HepG2 (cell line): ENCODE measurements around the gene ZNF616. TPM values are rescaled to one million over a fixed set of nuclear protein-coding genes. Genes with fewer than 3 reads are reported as not detected.

Experiments used
- ATAD3A ChIP-seq: sonication (generic); formaldehyde crosslinking; IDR thresholded peaks from 2 replicates; pipeline ENCODE4 v1.4.0; 2020; ENCODE audit warnings: missing genetic modification reagents
- BHLHE40 ChIP-seq: IDR thresholded peaks from 2 replicates; pipeline ENCODE4 v1.6.1; 2011; ENCODE audit warnings: low read length, improper control_type of control experiment
- FOXK1 ChIP-seq: sonication (generic); formaldehyde crosslinking; IDR thresholded peaks from 2 replicates; pipeline ENCODE4 v1.4.0; 2020; ENCODE audit warnings: low read depth, missing genetic modification reagents, borderline replicate concordance
- HES4 ChIP-seq: sonication (generic); formaldehyde crosslinking; IDR thresholded peaks from 2 replicates; pipeline ENCODE4 v1.9.0; 2021; ENCODE audit warnings: mild to moderate bottlenecking, missing genetic modification reagents, borderline replicate concordance
- MEIS2 ChIP-seq: sonication (generic); formaldehyde crosslinking; IDR thresholded peaks from 2 replicates; pipeline ENCODE4 v1.9.0; 2021; ENCODE audit warnings: mild to moderate bottlenecking, missing genetic modification reagents
- MXD4 ChIP-seq: IDR thresholded peaks from 2 replicates; pipeline ENCODE4 v1.6.1; 2016; ENCODE audit warnings: mild to moderate bottlenecking, missing biosample characterization, missing genetic modification reagents
- SMAD3 ChIP-seq: sonication (generic); formaldehyde crosslinking; IDR thresholded peaks from 2 replicates; pipeline ENCODE4 v1.4.0; 2020; ENCODE audit warnings: missing genetic modification reagents
- U2AF1 ChIP-seq: fragments of 200-400 bp; formaldehyde crosslinking; optimal IDR thresholded peaks from 2 replicates; pipeline ENCODE3; 2017; ENCODE audit warnings: mild to moderate bottlenecking, low read depth, low read length
- ZNF354B ChIP-seq: sonication (generic); formaldehyde crosslinking; IDR thresholded peaks from 2 replicates; pipeline ENCODE4 v1.8.0; 2022; ENCODE audit warnings: mild to moderate bottlenecking, missing genetic modification reagents
- ZNF607 ChIP-seq: sonication (generic); formaldehyde crosslinking; IDR thresholded peaks from 2 replicates; pipeline ENCODE4 v1.5.1; 2020; ENCODE audit warnings: missing genetic modification reagents, mild to moderate bottlenecking, borderline replicate concordance
- ZSCAN25 ChIP-seq: sonication (generic); formaldehyde crosslinking; IDR thresholded peaks from 2 replicates; pipeline ENCODE4 v1.8.0; 2022; ENCODE audit warnings: mild to moderate bottlenecking, missing genetic modification reagents
- polyA plus RNA-seq, 8 experiments: library from polyadenylated mRNA; depleted of rRNA in 3 of 8; stranded (reverse) in 7 of 8; unstranded in 1 of 8; fragments of >200 nt; fragmentation: Illumina TruSeq in 4 of 8; extraction: Trizol in 4 of 8; gene quantifications; 2 replicates each; pipeline versions ENCODE4 v1.2.1 to v1.2.3, GENCODE V29; 2011 to 2016; ENCODE audit warnings: low read depth in 4 of 8, missing spikeins in 1 of 8, mixed read lengths in 1 of 8; ENCODE audit not compliant: insufficient read depth in 1 of 8
- total RNA-seq, 5 experiments: library from RNA; depleted of rRNA; stranded (reverse); fragments of >200 nt; fragmentation: Illumina TruSeq; extraction: Trizol; gene quantifications; 2 replicates each; pipeline ENCODE4 v1.2.3, GENCODE V29; 2016; ENCODE audit warnings: low read depth in 1 of 5
- TF ChIP-seq, protein P1 (sequence below): sonication (generic); formaldehyde crosslinking; IDR thresholded peaks from 2 replicates; pipeline ENCODE4 v1.4.0; 2020; ENCODE audit warnings: mild to moderate bottlenecking, missing genetic modification reagents, borderline replicate concordance
- TF ChIP-seq, protein P2 (sequence below): sonication (generic); formaldehyde crosslinking; IDR thresholded peaks from 2 replicates; pipeline ENCODE4 v1.5.0; 2020; ENCODE audit warnings: missing genetic modification reagents
- TF ChIP-seq, protein P3 (sequence below): sonication (generic); formaldehyde crosslinking; IDR thresholded peaks from 2 replicates; pipeline ENCODE4 v1.4.0; 2020; ENCODE audit warnings: missing genetic modification reagents, borderline replicate concordance
- TF ChIP-seq, protein P4 (sequence below), 2 experiments: sonication (generic) in 1 of 2; formaldehyde crosslinking in 1 of 2; IDR thresholded peaks; 2 replicates each; pipeline versions ENCODE4 v1.4.0 to v1.6.1; 2016 to 2020; ENCODE audit warnings: borderline replicate concordance in 1 of 2, low read depth in 1 of 2, mild to moderate bottlenecking in 1 of 2, missing genetic modification reagents in 1 of 2

ZNF616 gene
- total and polyA plus RNA-seq, 2 of the 13 experiments (the other 11 are each of a cell fraction or from before 2014, with no cell fraction given), result 2.2 to 10.4 TPM

DNA sequence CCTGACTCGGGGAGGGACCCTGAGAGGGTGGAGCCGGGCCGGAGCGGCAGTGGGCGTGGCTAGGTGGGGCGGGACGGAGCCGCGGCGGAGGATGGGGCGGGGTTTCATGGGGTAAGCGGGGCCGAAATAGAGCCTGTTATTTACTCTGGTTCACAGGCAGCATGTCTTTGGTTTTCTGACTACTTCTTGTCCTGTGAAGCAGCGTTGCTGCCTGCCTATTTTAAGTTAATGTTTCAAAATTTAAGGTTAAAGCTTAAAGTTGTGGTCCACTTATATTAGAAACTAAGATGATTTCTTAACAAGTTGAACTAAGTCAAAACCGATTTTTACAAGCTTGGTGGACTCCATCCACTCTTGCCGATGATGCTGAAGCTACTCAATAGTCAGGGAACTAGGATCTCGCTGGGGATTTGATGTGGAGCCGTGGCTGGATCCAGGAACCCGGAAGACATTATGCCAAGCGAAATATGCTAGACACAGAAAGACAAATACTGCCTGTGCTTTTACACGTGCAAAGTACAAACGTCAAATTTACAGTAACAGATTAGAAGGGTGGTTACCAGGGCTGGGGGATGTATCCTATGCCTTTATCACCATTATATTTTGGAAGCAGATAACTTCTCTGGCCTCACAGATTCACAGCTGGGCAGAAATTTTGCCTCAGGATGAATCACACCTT, 433 bp upstream of the ZNF616 start (continued):
- TF ChIP-seq, protein P1, sequence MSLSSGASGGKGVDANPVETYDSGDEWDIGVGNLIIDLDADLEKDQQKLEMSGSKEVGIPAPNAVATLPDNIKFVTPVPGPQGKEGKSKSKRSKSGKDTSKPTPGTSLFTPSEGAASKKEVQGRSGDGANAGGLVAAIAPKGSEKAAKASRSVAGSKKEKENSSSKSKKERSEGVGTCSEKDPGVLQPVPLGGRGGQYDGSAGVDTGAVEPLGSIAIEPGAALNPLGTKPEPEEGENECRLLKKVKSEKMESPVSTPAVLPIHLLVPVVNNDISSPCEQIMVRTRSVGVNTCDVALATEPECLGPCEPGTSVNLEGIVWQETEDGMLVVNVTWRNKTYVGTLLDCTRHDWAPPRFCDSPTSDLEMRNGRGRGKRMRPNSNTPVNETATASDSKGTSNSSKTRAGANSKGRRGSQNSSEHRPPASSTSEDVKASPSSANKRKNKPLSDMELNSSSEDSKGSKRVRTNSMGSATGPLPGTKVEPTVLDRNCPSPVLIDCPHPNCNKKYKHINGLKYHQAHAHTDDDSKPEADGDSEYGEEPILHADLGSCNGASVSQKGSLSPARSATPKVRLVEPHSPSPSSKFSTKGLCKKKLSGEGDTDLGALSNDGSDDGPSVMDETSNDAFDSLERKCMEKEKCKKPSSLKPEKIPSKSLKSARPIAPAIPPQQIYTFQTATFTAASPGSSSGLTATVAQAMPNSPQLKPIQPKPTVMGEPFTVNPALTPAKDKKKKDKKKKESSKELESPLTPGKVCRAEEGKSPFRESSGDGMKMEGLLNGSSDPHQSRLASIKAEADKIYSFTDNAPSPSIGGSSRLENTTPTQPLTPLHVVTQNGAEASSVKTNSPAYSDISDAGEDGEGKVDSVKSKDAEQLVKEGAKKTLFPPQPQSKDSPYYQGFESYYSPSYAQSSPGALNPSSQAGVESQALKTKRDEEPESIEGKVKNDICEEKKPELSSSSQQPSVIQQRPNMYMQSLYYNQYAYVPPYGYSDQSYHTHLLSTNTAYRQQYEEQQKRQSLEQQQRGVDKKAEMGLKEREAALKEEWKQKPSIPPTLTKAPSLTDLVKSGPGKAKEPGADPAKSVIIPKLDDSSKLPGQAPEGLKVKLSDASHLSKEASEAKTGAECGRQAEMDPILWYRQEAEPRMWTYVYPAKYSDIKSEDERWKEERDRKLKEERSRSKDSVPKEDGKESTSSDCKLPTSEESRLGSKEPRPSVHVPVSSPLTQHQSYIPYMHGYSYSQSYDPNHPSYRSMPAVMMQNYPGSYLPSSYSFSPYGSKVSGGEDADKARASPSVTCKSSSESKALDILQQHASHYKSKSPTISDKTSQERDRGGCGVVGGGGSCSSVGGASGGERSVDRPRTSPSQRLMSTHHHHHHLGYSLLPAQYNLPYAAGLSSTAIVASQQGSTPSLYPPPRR, result no peak
- no peak for TF ChIP-seq ZNF354B (CRISPR knock-in tag)
- peak; percentile 49; the same call in 1 of the 2 replicates for TF ChIP-seq BHLHE40
- TF ChIP-seq ZNF607 (CRISPR knock-in tag), result no peak
- no peak for TF ChIP-seq ZSCAN25 (CRISPR knock-in tag)
- TF ChIP-seq MXD4 (CRISPR knock-in tag), result peak; percentile 49; the same call in 1 of the 2 replicates
- TF ChIP-seq, protein P2, sequence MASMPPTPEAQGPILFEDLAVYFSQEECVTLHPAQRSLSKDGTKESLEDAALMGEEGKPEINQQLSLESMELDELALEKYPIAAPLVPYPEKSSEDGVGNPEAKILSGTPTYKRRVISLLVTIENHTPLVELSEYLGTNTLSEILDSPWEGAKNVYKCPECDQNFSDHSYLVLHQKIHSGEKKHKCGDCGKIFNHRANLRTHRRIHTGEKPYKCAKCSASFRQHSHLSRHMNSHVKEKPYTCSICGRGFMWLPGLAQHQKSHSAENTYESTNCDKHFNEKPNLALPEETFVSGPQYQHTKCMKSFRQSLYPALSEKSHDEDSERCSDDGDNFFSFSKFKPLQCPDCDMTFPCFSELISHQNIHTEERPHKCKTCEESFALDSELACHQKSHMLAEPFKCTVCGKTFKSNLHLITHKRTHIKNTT (CRISPR knock-in tag), result no peak
- TF ChIP-seq, protein P3, sequence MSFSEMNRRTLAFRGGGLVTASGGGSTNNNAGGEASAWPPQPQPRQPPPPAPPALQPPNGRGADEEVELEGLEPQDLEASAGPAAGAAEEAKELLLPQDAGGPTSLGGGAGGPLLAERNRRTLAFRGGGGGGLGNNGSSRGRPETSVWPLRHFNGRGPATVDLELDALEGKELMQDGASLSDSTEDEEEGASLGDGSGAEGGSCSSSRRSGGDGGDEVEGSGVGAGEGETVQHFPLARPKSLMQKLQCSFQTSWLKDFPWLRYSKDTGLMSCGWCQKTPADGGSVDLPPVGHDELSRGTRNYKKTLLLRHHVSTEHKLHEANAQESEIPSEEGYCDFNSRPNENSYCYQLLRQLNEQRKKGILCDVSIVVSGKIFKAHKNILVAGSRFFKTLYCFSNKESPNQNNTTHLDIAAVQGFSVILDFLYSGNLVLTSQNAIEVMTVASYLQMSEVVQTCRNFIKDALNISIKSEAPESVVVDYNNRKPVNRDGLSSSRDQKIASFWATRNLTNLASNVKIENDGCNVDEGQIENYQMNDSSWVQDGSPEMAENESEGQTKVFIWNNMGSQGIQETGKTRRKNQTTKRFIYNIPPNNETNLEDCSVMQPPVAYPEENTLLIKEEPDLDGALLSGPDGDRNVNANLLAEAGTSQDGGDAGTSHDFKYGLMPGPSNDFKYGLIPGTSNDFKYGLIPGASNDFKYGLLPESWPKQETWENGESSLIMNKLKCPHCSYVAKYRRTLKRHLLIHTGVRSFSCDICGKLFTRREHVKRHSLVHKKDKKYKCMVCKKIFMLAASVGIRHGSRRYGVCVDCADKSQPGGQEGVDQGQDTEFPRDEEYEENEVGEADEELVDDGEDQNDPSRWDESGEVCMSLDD (CRISPR knock-in tag), result no peak
- TF ChIP-seq U2AF1, result no peak
- TF ChIP-seq HES4 (CRISPR knock-in tag), result no peak
- TF ChIP-seq SMAD3 (CRISPR knock-in tag), result peak; percentile 10; the same call in 1 of the 2 replicates
- TF ChIP-seq, protein P4, sequence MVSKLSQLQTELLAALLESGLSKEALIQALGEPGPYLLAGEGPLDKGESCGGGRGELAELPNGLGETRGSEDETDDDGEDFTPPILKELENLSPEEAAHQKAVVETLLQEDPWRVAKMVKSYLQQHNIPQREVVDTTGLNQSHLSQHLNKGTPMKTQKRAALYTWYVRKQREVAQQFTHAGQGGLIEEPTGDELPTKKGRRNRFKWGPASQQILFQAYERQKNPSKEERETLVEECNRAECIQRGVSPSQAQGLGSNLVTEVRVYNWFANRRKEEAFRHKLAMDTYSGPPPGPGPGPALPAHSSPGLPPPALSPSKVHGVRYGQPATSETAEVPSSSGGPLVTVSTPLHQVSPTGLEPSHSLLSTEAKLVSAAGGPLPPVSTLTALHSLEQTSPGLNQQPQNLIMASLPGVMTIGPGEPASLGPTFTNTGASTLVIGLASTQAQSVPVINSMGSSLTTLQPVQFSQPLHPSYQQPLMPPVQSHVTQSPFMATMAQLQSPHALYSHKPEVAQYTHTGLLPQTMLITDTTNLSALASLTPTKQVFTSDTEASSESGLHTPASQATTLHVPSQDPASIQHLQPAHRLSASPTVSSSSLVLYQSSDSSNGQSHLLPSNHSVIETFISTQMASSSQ (IDR thresholded peaks at IDR 0.05; ENCODE audit: low read depth), result no peak
- TF ChIP-seq, protein P4 (CRISPR knock-in tag; IDR thresholded peaks at IDR 0.05; ENCODE audit: borderline replicate concordance), result no peak
- TF ChIP-seq FOXK1 (CRISPR knock-in tag), result no peak
- no peak for TF ChIP-seq ATAD3A (CRISPR knock-in tag)
- TF ChIP-seq MEIS2 (CRISPR knock-in tag), result no peak
- TF ChIP-seq, all 625 proteins: peak for 24
